GDM1 (cell line): ENCODE measurements around the gene RARRES1.
"Not testable (repeated sequence)": the region's sequence is repeated elsewhere in the genome, so short reads cannot be mapped to it uniquely, and the experiment has no call there.

Experiments used
- DNase-seq: peaks from one replicate; lab custom pipeline; 2025; lab: John Stamatoyannopoulos, UW

The RARRES1 gene

DNA sequence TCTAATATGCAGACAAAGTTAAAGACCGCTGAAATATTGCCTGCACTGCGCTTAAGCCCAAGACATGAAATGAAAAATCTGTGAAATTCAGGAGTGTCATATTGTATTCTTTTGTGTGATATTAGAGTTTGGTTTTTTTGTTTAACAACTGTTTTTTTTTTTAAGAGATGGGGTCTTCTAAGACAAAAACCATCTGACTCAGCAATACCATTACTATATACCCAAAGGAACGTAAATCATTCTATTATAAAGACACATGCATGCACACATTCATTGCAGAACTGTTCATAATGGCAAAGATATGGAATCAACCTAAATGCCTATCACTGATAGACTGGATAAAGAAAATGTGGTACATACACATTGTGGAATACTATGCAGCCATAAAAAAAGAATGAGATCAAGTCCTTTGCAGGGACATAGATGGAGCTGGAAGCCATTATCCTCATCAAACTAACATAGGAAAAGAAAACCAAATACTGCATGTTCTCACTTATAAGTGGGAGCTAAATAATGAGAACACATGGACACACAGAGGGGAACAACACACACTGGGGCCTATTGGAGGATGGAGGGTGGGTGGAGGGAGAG, 38.3 kb downstream of the RARRES1 start:
- not testable (repeated sequence) for DNase-seq

DNA sequence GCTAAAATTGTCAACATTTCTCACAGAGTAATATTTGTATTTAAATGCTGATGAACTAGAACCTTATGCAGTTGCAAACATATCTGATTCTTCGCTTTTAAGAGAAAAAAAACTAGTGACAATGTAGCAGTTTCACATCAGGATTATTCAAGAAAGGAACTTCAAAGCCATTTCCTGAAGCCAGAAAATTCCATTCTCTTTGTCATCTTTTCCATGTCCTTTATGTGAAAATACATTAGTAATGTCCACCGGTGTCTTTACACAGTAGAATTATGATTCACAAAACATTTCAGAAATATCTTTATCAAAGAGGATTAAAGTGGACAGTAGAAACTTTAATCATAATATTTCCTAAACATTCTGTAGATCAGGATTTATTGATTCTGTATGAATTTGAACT, 47.1 kb downstream of the RARRES1 start:
- no peak for DNase-seq

DNA sequence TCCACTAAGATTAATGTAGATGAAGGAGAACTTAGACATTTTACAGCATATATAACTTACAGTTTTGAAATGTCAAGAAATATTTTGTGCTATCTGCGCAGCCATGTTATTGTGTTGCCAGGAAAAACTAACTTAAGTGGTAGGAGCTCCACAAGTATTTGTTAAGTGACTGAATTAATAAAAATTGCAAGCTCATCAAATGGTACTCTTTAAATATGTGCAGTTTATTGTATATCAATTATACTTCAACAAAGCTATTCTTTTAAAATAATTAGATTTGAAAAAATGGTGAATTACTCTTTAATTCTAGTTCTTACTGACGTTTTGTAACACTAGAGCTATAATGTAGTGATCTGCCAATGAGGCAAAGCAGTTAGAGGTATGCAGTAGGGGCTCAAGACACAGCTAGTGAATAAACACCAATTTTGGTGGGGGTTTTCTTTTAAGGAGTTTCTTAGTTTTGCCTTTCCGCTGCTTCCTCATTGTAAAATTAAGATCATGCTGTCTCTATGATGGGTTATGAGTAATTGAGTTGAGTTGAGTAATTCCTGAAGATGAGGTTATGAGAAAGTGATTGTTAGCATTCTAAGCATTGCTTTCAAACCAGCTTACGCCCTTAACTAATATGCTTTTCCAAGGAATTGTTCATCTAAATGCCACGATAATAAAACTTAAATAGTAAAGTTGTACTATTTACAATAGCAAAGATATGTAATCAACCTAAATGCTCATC, 48.9 kb downstream of the RARRES1 start:
- DNase-seq, result no peak

DNA sequence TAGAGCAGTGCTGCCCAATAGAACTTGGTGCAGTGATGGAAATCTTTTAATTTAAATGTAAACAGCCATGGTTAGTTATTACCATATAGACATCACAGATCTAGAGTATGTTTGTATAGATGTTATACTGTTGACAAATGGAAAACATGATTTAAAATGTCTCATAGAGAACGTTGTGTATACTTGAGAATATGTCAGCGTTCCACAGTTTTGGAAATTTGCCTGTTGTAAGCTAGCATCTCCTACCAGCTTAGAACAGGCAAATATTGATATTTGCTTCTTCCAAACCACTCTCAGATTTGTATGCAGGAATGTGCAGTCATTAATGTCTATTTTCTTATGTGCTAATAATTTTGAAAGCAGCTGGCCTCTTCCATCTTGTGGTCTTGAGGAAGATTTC, 51.4 kb downstream of the RARRES1 start:
- DNase-seq, result no peak

DNA sequence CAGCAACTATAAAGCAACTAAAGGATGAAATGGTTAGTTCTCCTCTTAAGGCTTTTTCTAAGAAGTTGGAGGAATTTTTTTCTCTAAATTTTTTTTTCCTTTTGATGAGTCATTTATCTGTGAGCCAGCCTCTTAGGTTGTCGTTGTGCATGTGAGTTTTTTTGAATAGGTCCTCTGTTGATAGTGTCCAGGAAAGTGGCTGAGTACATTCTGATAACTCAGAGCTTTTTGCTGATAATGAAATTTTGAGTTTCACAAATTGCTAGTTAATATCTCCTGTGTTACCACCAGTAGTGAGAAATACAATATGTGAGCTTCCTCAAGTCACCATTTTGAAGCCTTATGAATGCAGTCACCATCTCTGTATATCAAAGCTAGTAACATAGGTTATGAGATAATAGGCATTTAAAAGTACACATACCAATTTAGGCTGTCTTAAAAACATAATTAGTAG, 52.7 kb downstream of the RARRES1 start:
- DNase-seq, result no peak

DNA sequence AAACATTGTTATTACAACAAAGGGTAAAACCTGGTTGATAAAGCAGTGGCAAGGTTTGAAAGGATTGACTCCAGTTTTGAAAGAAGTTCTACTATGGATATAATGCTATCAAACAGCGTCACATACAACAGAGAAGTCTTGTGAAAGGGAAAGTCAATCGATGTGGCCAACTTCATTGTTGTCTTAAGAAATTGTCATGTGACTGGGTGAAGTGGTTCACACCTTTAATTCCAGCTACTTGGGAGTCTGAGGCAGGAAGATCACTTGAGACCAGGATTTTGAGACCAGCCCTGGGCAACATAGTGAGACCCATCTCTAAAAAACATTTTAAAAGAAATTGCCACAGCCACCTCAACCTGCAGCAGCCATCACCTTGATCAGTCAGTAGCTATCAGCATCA, 53.6 kb downstream of the RARRES1 start:
- no peak for DNase-seq

DNA sequence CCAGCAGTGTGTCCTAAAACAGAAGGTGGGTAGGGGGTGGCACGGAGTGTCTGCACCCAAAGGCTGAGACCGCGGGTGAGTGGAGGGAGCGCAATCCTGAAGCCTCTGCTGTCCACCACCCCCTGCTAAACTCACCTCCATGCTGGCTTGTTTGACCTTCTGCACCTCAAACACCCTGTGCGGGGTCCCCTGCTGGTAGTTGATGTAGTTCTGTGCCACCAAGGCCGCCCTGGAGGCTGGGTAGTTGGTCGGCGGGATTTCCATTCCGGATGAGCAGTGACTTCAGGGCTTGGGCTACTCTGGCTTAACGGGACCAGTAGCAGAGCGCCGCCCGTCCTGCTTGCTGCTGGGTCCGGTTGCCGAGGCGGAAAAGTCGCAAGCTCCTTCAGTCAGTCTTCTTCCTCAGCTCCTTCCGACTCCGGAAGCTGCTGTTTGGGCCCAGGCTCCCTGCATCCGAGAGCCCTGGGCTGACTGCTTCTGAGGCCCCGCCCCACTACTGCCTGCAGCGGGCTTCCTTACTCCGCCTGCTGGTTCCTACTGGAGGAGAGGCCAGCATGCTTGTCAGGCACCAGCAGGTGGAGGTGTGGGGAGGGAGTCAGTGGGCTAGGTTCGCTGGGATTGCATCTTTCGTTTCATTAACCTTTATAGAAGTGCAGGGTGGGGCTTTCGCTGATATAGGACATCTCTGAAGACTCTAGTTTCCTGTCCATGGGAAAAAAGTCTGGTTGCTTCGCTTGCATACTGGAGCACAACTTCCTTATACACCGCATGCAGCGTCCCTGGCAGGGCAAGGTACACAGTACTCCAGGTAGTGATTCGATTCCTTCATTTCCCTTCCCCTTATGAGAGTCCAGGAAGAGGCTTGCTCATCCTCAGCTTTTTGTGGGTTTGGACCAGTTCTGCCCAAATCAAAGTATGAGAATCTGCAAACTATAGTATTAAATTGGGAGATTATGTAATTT, 59.8 kb downstream of the RARRES1 start, which contains the start of gene LXN:
Gene LXN (minus strand): TSS at position 434 of the 962 bp plus-strand sequence. CDS start 170 bp downstream, at position 264.
- peak; percentile 52 for DNase-seq

DNA sequence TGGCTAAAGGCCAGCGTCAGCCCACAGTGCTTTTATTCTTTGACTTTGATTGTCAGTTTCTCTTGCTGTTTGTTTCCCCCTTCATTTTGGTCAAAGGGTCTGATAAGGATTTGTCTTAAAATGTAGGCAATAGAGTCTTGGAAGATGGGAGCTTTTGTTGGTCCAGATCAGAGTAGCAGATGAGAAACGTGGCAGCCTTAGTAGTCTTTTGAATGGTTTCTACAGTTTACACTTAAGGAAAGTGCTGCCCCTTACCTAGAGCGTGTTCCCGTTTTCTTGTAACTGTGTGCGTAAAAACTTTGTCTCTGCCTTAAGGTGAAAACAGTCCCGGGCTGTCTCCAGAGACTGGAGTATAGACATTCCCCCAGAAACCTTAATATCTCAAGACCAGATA, 60.4 kb downstream of the RARRES1 start:
- no peak for DNase-seq

DNA sequence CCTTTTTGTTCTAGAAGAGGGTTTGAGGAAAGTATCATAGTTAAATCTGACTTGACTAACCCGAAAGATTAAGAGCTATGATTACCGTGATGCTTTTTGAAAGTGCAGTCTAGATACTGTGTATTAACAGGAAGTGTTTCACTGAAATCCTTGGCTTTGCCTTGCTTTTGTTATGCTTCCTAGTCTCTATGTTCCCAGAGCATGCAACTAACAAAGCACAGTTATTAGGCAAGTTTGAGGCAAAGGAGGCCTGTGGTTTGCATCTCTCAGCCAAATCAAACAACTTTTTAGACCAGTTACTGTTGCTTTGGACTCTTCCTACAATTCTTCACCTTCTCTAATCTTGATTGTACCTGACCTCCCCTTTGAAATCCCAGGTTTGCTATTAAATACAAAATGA, 63.8 kb downstream of the RARRES1 start:
- DNase-seq, result no peak

DNA sequence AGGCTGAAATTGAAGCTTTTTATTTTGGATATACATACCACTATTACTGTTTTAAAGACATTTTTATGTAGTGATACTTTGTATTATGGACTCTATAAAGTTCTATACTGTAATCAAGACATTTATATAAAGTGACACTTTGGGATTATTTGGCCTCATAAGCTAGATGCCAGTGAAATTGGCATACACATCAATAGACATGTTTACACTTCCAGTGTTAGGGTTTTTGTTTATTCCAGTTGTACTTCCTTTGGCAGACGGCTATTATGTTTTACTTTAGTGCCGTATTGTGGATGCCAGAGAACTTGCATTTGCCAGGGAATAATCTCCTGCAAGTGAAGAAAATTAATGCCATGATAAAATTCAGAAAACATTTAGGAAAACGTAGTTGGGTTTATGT, 65.8 kb downstream of the RARRES1 start:
- DNase-seq, result no peak

DNA sequence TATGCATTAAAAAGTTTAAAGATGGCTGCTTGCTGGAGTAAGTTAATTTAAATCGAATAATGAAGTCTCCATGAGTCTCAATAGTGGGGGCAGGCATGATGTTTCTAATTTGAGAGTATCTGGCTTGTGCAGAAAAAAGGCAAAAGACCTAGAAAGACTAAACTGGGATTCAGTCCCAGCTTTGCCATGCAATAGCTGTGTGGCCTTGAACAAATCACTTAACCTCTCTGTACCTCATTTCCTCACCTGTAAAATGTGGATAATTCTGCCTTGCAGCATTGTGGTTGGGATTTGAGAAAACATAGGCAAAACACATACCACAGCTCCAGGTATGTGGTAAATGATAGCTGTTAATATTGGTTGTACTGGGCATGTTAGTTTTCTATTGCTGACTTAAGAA, 68.4 kb downstream of the RARRES1 start:
- no peak for DNase-seq

DNA sequence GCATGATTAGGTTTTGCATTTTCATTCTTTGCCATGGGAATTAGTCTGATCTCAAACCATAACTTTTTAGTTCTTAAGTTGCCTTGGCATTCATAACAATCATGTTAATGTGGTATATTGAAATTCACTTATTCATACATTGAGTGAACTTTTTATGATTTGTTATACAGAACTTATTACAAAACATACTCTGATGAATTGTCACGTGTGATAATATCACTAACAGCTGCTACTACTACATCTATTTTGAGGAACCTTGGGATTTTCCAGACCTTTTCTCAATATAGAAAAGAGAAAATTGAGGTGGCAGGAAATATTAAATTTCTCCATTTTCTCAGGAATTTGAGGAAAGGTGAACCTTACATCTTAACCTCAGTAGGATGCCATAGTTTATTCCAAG, 69.0 kb downstream of the RARRES1 start:
- no peak for DNase-seq

DNA sequence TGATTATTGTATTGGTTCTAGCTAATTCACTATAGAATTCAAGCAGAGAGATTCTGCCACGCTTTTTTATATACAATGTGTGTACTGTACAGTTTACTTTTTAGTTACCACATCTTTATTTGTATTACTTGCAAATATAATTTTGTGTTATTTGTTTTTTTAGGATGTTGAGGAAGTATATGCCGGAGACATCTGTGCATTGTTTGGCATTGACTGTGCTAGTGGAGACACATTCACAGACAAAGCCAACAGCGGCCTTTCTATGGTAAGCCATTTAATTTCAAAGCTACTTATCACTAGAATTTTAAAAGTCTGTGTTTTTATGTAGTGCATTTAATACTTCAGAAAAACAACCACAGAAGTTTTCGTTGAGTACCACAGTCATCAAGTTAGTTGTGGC, 71.5 kb downstream of the RARRES1 start:
- DNase-seq, result no peak

DNA sequence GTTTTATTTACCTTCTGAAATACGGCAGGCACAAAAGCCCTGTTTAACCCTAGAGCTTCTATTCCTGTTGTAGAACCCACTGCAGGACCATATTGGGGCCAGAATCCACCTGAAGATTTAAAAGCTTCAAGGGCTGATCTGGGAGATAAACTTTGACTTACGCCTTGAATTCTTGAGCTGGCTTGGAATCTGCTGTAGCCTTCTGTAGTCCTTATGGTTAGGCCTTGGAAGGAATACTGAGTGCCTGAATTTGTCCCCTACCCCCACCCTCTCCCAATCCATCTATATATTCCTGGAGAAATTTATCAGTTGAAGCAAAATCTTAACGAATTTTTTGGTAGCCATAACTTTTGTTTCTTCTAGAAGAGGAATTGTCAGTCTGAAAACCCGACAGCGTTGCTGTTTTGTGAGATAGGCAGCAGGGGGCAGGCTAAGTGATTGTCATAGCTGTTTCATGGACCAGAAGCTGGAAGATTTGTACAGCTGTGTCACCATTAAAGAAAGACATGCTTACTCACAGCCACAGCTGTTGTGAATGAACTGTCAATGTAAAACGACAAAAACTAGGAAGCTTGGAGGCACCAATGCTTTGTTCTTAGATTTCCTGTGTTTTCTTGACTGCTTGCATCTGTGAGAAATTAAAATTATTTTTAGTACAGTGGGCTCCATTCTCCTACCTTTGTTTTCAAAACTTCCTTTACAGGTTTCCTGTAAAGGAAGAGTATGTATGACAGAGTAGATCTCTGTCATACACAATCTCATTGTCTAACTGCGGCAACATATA, 72.6 kb downstream of the RARRES1 start:
- peak; percentile 40 for DNase-seq

DNA sequence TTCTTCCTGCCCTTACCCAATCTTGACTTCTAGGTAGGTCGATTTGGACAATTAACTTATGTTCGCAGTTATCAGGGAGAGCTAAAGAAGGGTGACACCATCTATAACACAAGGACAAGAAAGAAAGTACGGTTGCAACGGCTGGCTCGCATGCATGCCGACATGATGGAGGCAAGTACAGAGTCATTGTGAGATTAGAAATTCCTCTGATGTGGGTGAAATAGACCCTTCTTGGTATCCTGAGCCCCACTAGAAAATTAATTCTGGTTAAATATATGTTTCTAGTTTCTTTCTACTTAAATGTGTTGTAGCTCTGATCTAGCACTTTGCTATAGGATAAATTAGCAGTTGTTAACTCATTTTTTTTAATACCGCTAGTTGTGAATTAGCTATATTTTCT, 73.4 kb downstream of the RARRES1 start:
- no peak for DNase-seq

DNA sequence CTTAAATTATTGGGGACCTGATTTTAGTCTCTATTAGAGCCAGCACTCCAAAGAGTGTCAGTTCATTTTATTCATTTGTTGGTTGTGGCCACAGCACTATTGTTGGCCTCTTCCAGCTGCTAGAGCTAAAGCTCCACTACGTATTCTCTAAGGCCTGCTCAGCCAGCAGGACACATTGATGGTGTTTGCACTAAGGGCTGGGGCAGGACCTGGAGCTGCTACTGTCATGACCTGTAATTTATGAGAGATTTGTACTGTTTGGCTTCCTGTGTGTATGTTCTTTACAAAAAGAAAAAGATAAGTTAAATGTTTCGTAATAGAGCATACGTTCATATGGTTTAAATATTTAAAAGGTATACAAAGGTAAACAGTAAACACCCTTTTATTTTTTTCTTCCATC, 79.8 kb downstream of the RARRES1 start:
- no peak for DNase-seq

DNA sequence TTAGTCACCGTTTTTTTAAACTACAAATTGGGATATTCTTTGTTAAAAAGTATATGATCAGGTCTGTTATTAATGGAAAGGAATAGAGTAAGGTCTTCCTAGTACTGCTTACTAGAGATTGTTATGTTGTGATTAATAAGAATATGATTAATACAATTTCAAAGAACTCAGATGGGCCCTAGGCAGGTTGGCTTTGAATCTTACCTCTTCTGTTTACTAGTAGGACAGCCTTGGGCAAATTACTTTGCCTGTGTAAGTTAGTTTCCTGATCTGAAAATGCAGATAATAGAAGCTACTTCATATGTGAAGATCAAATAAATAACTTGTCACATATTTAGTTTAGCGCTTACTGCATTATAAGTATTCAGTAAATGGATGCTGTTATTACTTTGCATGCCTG, 81.1 kb downstream of the RARRES1 start:
- DNase-seq, result no peak

DNA sequence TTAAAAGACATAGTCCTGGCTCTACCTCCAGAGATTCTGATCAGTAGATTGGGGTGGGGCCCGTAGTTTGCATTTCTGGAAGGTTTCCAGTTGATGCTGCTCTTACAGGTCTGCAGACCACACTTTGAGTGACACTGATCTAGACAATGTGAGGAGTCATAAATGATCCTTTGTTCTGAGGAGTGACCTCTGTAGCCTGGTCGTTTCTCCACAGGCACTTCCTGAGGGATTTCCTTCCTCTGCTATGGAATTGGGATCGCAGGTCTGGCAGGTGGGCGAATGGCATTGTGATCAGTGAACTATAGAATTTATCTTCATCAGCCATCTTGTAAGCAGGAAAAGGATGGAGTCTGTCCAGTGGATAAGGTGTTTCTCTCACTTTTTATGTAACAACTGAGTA, 82.5 kb downstream of the RARRES1 start:
- DNase-seq, result no peak
